ENCODE results near the gene CAMK1. TPM values are rescaled to one million over a fixed set of nuclear protein-coding genes. Genes with fewer than 3 reads are reported as not detected.

Gene CAMK1
- total RNA-seq, 1 experiment from 2014 or later = 9.7 TPM

Other genes starting within 250 kb of the CAMK1 start
- not detected for gene LHFPL4, start 216.1 kb downstream of the CAMK1 start, total RNA-seq (2021; ENCODE audit: unreplicated experiment)
- gene MTMR14, start 120.4 kb downstream of the CAMK1 start, total RNA-seq (2021; ENCODE audit: unreplicated experiment) = 26.8 TPM
- 0.13 TPM for gene CPNE9, start 66.1 kb downstream of the CAMK1 start, total RNA-seq (2021; ENCODE audit: unreplicated experiment)
- gene BRPF1, start 38.2 kb downstream of the CAMK1 start, total RNA-seq (2021; ENCODE audit: unreplicated experiment) = 17.4 TPM
- 32.5 TPM for gene OGG1, start 20.0 kb downstream of the CAMK1 start, total RNA-seq (2021; ENCODE audit: unreplicated experiment)
- gene TADA3, start 22.5 kb upstream of the CAMK1 start, total RNA-seq (2021; ENCODE audit: unreplicated experiment) = 61.3 TPM
- gene ARPC4, start 23.1 kb upstream of the CAMK1 start, total RNA-seq (2021; ENCODE audit: unreplicated experiment) = 117 TPM
- 15.7 TPM for gene TTLL3, start 40.3 kb upstream of the CAMK1 start, total RNA-seq (2021; ENCODE audit: unreplicated experiment)
- gene RPUSD3, start 74.1 kb upstream of the CAMK1 start, total RNA-seq (2021; ENCODE audit: unreplicated experiment) = 40.4 TPM
- not detected for gene CIDEC, start 110.3 kb upstream of the CAMK1 start, total RNA-seq (2021; ENCODE audit: unreplicated experiment)
- gene JAGN1, start 120.7 kb upstream of the CAMK1 start, total RNA-seq (2021; ENCODE audit: unreplicated experiment) = 19.9 TPM
- gene IL17RE, start 132.9 kb upstream of the CAMK1 start, total RNA-seq (2021; ENCODE audit: unreplicated experiment) = 1.1 TPM
- 23.6 TPM for gene IL17RC, start 147.2 kb upstream of the CAMK1 start, total RNA-seq (2021; ENCODE audit: unreplicated experiment)
- 15.4 TPM for gene CRELD1, start 163.9 kb upstream of the CAMK1 start, total RNA-seq (2021; ENCODE audit: unreplicated experiment)
- 1.1 TPM for gene PRRT3, start 182.5 kb upstream of the CAMK1 start, total RNA-seq (2021; ENCODE audit: unreplicated experiment)
- 42.0 TPM for gene EMC3, start 216.9 kb upstream of the CAMK1 start, total RNA-seq (2021; ENCODE audit: unreplicated experiment)

Measured in Panc1 (cell line).